Activated CD4-positive, alpha-beta T cell treated with anti-CD3 and anti-CD28 coated beads, Interleukin-2, amount 50 U/mL, for 48 hours (primary cell): ENCODE results near the gene WAC.
A peak's percentile ranks its signal among the peaks of the same experiment; 100 is the strongest.
"Not testable (repeated sequence)": the region's sequence is repeated elsewhere in the genome, so short reads cannot be mapped to it uniquely, and the experiment has no call there.

ENCODE experiments used
- DNase-seq, 2 experiments: peaks; one replicate each; pipeline ENCODE4 v3.0.0-alpha.2; 2020

Gene WAC

DNA sequence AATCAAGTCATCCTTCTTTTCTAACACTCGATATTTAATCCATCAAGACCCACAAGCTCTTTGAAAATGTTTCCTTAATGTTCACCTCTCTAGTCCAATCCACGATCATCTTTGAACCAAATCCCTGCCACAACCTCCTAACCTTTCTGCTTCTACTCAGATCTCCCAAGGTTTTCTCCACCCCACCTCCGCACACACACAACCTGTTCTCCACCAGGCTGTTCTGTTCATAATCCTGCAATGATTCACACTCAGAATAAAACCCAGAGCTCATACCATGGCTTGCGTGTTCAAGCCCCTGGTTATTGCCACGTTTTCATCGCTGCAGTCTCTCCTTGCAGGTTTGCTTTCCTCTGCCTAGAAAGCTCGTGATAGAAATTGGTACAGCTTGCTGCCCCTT is 90.6 kb downstream of the WAC start:
- DNase-seq = no peak

DNA sequence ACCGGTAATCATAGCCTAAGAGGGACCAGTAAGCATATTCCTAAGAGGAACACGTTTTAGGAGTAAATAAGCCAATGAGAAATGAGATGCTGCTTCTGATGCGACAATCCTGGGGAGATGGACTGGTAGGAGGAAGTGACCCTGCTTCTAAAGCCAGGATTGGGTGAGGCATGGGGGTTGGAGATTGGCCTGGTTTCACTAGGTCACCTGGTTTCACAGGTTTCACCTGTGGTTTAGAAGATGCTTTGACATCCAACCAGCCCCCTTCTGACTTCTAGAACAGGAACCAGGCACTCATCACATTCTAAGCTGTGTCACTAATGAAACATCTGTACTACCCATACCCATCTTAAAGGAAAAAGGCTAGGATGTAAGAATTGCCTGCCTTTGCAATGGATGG is 91.4 kb downstream of the WAC start:
- no peak for DNase-seq

DNA sequence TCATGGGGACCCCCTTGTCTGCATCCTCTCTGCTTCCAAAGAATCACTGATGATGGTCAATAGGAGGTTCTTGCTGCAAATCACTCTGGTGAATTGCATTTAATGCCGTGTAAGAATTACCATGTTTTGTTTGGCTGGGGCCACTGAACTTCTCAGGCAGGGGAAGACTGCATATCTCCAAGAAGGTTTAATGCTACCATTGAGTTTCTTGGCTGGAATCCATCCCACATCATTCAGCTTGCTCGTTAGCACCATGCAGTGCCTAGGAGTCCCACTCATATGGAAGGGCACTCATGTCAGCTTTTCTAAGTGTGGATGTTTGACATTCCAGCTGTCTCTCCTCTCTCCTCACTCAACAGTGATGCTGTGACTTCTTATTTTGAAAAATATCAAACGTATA is 94.2 kb downstream of the WAC start:
- DNase-seq = no peak

DNA sequence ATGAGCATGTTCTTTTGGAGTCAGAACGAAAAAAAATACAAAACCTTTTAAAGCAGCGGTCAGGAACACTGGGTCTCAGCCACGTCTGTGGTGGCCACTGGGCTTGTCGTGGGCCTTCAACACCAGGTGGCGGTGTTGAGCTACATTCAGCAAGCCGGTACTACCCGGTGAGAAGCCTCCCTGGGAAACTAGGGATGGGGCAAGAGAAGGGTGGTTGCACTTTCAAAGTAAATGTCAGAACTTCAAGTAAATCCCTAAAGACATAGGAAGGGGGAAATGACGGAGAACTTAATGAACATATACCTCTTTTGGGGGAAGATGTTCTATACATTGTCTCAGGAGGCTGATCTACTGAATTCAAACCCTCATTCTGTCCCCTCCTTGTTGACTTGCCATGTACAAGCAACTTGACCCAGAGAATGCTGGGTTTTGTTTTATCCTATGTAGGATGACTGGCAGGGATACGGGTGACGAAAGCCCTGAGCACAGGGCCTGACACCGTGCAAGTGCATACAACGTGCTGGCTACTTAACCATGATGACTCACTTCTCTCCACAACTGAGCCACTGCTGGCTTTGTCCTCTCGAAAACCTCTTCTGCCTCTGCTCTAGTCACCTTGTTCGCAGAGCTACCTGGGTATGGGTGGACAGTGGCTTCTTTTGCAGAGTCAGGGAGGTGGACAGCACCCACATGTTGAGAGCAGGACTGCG is 95.4 kb downstream of the WAC start:
- peak; percentile 77 to 81 for DNase-seq

DNA sequence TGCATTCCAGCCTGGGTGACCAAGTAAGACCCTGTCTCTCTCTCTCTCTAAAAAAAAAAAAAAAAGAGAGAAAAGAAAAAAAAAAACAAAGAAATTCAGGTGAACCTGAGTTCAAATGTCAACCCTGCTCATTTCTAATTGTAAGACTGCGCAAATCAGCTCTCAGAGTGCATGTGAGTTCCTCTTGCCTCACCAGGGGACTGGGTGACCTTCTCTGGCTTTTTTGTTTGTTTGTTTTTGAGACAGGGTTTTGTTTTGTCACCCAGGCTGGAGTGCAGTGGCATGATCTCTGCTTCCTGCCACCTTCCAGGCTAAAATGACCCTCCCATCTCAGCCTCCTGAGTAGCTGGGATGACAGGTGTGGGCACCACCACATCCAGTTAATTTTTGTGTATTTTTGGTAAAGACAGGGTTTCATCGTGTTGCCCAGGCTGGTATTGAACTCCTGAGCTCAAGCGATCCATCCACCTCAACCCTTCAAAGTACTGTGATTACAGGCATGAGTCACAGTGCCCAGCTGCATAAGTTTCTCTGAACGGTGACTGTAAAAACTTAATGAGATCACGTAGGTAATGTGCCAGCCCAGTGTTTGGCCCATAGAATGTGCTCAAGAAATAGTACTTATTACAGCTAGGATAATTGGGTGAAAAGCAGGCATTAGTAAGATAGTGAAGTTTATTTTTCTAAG is 99.1 kb downstream of the WAC start:
- DNase-seq = no peak

DNA sequence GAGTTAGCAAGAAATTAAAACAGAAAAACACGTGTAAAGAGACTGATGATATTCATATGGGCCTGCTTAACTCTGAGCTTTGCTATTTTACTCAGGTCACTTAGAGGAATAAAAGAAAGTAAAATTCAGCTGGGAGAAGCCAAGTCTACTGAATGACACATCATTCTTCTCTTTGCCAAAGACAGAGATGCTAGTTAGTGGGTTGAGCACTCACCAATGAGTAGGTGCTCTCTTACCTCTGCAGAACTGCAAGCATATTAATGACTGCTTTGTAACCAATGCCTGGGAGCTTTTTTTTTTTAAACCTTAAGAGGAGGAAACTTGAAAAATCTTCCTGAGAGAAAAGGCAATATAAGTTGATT is 99.6 kb downstream of the WAC start:
- DNase-seq = no peak

DNA sequence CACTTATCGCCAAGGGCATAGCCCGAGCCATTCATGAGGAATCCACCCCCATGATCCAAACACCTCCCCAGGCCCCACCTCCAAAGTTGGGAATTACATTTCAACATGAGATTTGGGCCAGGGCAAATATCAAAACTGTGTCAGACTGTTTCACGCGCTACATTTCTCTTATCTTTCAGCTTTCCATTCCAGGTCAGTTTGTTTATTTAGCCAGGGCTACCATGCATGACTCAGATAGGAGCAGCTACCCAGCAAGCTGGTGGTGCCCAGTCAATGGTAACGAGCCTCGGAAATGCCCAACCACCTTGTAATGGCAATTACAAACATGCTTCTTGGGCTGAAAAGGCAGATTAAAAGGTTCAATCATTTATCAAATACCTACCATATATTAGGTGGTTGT is 100.8 kb downstream of the WAC start:
- no peak for DNase-seq

DNA sequence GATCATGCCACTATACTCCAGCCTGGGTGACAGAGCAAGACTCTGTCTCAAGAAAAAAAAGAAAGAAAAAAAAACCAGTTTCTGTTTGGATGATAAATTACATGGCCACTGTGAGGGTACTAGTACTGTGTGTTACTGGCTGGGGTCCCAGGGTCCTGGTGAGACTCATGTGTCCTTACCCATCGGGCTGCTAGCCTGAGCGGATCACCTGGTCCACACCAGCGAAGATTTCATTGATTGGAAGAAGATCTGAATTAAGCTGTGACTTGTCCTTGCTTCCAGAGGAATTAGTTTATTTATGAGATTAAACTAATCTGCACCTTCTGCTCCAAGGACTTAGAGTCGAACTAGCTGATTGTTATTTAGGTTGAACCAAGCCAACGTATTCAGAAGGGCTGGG is 104.4 kb downstream of the WAC start:
- no peak for DNase-seq

DNA sequence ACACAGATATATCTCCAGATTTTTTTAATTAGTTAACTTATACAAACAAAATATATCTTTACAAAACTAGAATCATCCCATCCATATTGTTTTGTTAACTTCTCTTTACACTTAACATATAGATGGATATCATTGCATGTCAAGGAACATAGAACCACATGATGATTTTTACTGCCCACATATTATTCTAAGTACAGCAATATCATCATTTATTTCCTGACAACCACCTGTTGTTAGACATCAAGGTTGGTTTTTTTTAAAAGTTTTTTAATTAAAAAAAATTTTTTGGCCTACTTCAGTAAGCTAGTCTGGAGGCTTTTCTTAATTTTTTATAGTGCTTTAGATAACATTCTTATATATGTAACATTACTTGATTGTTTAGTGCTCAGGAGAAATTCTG is 105.5 kb downstream of the WAC start:
- no peak for DNase-seq

DNA sequence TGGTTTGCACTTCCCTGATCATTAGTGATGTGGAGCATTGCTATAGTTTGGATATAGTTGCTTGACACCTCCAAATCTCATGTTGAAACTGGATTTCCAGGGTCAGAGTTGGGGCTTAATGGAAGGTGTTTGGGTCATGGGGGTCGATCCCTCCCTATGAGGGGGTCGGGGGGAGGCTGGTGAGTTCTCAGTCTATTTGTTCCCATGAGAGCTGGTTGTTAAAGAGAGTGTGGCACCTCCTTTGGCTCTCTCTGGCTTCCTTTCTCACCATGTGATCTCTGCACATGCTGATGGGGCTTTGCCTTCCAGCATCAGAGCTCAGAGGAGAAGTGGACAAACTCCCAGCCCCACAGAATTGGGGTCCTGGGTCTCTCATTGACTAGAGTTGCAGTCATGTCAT is 107.6 kb downstream of the WAC start:
- DNase-seq = no peak

DNA sequence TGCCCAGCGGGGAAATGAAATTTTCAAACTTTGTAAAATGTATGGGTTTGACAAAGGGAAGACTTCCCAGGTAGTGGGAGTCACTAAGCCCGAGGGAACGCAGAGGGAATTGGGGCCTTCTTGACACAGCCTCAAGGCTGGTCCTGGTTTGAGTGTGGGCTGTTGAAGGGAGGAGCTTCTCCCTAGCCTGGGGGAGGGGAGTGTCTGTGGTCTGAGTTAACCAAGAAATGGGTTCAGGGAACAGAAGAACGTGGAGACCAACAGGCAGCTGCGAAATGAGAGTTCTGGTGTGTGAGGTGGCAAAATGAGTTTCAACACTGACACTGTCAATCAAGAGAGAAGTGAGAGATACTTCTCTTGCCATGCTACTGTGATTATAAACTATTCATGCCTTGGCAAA is 111.7 kb downstream of the WAC start:
- DNase-seq = no peak

DNA sequence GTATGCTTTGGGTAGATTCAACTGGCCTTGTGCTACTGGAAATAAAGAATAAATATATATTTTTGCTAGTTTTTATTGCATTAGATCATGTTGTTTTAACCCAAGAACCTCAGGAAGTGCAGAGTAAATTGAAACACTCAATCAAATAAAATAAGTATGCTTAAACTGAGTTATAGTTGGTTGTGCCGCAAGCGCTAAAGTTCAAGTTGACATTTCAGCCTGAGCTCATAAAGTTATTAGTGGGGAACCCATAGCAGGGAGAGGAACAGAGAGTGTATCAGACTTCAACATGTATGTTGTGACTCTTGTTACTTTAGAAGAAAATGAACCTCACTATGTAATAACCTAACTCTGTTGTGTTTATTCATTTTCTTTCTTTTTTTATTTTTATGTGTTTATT is 119.2 kb downstream of the WAC start:
- no peak for DNase-seq

DNA sequence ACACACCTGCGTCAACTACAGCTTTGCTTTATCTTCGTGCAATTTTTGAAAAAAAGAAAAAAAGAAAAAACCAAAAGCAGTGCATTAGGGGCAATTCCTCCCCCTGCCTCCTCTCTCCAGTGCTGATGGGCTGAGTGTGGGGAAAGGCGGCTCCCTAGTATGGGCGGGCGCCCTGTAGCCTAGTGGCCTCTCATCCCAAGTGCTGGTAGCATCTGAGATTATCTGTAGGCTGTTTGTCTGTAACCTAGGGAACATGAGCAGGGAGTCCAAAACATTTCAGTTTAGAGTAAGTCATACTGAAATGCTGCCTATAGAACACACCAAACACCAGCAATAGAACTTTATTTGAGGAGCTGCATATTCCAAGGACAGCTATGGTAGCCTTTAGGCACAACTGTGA is 119.8 kb downstream of the WAC start:
- DNase-seq = no peak

DNA sequence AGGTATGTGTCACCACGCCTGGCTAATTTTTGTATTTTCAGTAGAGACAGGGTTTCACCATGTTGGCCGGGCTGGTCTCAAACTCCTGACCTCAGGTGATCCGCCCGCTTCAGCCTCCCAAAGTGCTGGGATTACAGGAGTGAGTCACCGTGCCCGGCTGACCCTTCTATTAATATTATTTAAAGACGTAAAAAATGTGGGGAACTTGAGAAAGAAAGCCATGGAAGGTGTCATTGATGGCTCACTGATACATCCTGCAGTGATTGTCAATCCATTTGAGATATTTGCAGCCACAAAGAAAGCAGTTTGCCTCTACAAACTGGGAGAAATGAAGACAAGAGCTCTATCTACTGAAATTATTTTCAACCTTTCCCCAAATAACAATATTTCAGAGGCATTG is 125.9 kb downstream of the WAC start:
- DNase-seq = not testable (repeated sequence)

DNA sequence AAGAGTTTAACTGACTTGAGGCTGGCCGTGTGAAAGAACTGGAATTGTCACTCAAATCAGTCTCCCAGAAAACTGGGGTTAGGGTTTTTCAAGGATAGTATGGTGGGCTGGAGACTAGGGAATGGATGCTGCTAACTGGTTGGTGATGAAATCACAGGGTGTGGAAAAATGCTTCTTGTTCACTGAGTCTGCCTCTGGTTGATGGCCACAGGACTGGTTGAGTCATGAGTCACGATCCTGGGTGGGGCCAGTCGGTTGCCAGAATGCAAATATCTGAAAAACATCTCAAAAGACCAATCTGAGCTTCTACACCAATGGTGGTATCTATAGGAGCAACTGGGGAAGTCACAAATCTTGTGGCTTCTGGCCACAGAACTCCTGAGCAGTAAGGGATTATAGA is 128.1 kb downstream of the WAC start:
- no peak for DNase-seq

DNA sequence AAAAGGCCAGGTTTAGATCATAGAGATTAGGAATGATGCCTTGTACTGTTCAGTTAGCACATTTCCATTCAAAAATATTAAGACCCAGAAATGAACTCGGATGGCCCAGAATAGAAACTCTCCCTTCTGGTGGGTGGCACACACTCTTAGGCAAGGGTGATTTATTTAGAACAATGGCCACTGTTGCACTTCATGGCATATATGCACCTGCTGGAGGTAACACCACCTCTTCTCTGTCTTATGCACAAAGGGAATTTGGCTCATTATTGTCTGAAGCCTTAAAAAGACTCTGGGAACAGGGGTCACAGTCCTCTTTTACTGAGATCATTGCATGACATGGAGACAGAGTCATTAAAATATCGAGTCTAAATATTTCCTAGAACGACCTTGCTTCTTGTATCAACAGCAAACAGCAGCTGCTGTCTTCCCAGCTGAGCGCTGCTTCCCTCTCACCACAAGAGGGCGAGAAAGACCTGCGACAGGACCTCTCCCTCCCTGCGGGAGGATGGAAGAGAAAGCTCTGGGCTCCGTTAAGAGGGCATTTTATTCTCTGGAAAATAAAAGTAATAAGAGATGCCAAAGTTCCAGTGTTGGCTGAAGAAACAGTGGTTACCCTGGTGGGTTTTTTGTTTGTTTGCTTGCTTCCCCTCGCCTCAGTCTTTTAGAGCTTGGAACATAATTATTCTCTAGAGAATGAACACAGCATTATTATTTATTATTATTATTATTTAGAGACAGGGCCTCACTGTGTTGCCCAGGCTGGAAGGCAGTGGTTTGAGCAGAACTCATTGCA is 130.9 kb downstream of the WAC start:
- peak; percentile 68 to 74 for DNase-seq

DNA sequence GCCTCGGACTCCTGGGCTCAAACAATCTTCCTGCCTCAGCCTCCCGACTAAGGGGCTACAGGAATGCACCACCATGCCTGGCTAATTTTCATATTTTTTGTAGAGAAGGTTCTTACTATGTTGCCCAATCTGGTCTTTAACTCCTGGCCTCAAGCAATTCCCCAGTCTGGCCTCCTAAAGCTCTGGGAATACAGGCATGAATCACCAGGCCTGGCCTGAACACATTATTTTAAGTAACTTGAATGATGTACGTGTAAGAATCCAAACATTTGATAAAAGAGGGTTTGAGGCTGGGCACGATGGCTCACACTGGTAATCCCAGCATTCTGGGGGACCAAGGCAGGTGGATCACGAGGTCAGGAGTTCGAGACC is 131.4 kb downstream of the WAC start:
- DNase-seq = no peak

DNA sequence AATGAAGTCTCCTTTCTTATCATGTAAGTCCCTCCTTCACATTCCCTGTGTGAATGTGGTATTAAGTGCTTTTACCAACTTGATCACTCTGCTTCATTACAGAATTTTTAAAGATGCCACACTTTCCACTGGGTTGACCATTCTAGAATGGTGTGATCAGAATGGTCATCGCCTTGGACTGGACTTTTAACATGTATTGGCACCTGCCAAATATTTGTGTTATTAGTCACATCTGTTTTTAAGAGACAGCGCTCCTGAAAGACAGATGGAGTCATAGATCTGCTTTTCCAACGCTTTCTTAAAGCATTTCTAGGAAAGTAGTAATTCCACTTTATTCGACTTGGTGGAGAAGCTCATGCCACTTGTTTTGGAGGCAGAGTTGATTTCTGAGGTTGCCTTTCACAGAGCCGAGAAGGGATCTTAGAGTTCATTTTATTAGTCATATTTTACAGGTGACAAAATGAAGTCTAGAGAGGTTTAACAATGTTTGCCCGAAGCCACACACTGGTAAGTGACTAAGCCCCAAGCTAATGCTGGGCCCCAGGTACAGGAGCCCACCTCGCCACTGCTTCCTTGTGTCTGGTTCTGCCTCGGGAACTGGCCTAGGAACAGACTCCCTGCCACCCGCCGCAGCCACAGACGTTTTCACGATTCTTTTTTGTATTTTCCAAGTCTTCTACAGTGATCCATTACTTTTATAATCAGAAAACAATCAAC is 134.0 kb downstream of the WAC start:
- DNase-seq = no peak

DNA sequence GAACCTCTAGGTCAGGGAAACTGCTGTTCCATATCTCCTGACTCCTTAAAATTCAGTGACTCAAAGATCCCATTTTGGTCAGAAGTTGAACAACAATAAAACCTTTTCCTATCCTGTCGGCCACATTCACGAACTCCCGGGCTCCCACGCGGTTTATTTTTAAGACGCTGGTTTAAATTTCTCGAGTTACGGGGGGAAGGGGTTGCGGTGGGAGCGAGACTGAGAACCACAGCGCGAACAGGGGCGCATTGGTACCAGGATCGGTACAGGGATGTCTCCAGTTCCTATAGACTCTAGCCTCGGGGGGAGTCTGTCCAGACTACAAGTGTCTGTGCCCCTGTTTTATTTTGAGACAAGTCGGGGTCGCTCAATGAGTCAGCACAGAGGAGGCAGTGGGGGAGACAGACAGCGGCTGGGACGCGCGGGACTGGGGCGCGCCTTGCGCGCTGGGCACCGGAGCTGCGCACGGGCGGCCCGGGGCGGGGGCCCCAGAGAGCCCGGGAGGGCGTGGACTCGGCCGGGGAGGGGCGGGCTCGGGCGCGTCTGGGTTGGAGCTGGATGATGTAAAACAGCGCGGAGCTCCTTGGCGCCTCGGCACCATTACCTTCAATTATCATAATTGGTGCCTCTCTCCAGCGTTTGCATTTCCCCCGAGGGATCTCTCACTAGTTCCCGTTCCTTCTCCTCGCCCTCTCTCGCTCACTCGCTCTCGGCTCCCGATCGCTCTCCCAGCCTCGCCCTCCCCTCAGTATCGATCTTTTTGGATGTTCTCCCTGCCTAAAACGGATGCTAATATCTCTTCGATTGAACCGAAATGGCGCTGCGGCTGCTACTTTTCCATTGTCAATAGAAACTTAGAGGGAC is 135.7 kb downstream of the WAC start:
- DNase-seq = peak; percentile 58 to 66

DNA sequence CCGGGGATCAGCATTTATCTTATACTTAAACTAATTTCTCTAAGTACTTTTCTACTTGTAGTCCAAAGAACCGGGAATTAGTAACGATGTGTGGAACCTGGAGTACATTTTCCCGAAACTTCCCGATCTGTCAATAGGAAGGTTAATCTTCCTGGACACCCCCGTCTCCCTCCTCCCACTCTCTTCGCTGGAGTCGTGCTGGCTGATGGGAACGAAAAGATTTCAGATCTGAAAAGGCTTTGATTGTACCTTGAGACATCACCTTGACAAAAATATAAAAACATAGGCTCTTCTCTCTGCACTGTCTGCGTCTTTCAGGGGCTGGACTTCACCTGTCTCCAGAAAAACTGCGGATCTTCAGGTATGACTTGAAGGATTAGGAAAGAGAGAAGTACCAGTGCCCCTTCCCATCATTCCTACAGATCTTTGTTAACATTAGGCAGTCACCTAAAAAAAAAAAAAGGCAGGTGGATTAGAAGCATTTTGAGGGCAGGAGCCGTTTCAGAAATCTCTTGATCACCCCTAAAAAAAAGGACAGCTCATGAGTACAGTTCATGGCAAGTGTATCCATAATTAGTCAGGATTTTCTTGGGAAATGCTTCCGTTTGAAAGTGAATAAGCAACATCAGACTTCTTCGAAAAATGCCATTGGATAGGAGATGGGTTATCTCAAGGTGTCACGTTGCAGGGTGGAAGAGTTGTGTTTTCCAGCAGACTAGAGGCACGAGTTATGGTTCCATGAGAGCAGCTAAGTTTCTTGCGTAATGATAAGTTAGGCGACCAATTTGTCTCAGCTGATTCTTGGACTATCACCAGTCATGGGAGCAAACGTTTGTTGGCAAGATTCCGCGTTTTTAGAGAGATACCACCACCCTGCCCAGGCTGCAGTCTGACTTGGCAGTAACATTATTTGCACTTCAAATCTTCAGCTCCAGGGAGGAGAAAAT is 136.6 kb downstream of the WAC start:
- no peak for DNase-seq
